Subcutaneous adipose tissue (tissue), 4 donors: Measurements from ENCODE around the gene BDH1. TPM values are rescaled to one million over a fixed set of nuclear protein-coding genes. Genes with fewer than 3 reads are reported as not detected.

Experiments used
- total RNA-seq, 4 donors: library from RNA; depleted of rRNA; stranded (reverse); fragments of >200 nt; gene quantifications; one replicate each; pipeline ENCODE4 v1.1.0, GENCODE V29; 2016
- TF ChIP-seq, protein P1 (sequence below): fragments of 450-650 bp; IDR thresholded peaks from one replicate; pipeline ENCODE4 v1.5.1; 2016; ENCODE audit warnings: low read depth, mild to moderate bottlenecking, control low read depth, antibody characterized with exemption, moderate library complexity

The BDH1 gene
- total RNA-seq, 4 donors from 2014 or later = 15.5 to 65.2 (median 20.9) TPM

DNA sequence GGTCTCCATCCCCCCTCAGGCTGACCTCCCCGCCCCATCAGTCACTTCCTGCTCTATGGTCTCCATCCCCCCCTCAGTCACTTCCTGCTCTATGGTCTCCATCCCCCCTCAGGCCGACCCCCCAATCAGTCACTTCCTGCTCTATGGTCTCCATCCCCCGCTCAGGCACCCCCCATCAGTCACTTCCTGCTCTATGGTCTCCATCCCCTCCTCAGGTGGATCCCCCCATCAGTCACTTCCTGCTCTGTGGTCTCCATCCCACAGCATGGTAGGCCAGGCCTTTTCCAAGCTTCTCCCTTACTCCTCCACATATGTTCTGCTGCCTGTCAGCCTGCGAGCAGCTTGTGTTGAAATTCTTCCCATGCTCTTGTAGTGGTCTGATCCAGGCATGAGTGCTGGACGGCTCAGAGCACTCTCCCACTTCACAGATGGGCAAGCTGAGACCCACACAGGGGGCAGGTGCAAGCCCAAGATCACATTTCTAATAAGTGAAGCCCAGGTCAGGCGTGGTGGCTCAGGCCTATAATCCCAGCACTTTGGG is 36.8 kb downstream of the BDH1 start:
- TF ChIP-seq, protein P1, sequence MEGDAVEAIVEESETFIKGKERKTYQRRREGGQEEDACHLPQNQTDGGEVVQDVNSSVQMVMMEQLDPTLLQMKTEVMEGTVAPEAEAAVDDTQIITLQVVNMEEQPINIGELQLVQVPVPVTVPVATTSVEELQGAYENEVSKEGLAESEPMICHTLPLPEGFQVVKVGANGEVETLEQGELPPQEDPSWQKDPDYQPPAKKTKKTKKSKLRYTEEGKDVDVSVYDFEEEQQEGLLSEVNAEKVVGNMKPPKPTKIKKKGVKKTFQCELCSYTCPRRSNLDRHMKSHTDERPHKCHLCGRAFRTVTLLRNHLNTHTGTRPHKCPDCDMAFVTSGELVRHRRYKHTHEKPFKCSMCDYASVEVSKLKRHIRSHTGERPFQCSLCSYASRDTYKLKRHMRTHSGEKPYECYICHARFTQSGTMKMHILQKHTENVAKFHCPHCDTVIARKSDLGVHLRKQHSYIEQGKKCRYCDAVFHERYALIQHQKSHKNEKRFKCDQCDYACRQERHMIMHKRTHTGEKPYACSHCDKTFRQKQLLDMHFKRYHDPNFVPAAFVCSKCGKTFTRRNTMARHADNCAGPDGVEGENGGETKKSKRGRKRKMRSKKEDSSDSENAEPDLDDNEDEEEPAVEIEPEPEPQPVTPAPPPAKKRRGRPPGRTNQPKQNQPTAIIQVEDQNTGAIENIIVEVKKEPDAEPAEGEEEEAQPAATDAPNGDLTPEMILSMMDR = no peak

DNA sequence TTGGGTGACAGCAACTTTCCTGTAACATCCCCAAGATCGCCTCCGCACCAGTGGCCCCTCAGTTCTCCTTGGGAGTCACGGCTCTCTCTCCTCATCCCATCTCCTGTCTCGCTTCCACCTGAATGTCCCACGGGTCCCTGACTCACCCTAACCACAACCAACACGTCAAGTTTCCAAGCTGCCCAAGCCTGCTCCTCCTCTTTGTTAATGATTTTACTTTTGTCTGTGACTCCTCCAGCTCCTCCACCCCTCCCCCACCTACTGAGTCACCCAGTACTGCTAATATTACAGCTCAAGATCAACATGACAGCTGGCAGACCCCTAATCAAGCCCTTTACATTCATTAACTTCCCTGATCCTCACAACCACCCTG is 39.3 kb downstream of the BDH1 start:
- TF ChIP-seq, protein P1 = no peak

DNA sequence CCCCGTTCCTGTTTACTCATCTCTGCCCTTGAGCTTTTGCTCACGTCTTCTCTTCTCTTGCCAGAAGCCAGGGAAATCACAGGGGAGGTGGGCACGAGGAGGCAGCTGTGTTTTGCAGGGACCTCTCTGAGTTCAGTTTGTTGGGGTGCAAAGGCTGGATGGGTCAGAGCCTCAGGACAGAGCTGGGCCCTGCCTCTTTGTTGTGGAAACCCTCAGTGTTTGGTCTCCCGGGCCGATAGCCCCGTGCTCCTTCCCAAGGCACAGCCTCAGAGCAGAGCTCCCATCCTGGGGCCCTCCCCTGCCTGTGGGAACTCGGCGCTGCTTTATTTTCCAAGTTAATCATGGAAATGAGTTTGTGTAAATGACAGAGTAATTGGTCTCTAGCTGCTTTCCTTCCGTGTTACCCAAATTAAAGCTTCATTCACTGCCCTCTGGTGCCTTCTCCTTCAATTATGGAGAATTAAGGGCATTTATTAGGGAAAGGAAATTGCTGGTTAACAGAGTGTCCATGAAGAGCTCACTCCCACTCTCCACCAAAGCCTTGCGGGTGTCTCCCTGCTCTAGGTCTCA is 40.9 kb downstream of the BDH1 start:
- TF ChIP-seq, protein P1 = no peak

DNA sequence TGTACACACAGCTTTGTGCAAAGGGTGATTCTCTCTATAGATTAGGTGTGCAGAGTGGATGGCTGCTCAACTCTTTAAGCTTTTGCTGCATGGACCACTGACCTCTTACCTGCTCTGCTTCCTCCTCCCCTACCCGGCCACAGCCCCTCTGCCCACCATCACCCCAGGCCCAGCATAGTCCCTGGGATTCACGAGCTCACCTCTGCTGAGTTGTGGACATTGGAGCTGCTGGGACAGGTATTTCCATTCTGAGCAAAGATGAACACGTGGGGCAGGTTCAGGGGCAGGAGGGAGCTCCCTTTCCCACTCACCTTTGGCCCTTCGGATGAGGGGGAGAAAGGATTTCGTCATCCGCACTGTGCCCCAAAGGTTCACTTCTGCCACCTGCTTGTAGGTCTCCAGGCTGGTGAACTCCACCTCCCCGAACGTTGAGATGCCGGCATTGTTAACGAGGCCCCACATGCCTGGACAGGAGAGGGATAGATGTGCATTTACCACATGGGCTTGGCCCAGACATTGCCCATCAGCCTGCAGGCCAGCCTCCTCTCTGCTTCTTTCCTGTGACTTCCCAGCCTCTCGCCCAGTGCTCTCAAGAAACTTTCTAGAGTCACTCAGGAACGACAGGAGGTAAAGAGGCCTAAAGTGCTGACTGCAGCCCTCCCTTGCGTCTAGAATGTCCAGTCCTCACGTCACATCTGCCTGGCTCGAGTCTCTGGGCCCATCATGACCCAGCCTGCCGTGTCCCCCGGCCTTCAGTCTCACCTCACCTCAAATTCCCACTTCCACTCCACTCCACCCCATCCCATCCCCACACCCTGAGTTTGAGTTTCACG is 41.6 kb downstream of the BDH1 start:
- TF ChIP-seq, protein P1 = no peak

DNA sequence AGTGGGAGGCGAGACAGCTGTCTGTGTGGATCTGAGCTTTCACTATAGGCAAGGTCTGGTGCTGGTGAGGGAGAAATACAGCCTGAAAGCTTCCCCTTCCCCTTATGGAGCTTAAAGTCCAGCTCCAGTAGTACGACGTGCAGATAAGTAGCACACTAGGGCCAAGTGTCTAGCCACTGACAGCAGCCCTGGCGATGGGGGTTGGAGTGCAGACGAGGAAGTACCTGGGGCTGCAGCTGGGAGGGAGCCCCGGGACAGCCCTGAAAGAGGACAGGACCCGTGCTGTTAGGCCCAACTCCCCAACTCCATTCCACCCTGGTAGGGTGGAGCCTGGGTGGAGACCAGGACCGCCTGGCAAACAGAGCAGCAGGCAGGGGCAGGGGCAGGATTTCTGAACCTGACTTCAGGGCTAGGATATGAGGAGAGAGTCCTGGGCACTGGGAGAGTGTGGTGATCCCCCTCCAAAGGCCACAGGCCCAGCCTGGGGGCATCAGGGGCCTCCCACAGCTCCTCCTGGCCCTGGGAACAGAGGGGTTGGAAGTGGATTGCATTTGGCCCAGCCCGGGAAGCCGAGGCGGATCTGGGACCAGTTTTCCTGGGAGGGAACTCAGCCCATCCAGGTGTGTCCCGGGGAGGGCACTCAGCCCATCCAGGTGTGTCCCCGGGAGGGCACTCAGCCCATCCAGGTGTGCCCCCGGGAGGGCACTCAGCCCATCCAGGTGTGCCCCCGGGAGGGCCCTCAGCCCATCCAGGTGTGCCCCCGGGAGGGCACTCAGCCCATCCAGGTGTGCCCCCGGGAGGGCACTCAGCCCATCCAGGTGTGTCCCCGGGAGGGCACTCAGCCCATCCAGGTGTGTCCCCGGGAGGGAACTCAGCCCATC is 42.8 kb downstream of the BDH1 start:
- TF ChIP-seq, protein P1 = no peak

DNA sequence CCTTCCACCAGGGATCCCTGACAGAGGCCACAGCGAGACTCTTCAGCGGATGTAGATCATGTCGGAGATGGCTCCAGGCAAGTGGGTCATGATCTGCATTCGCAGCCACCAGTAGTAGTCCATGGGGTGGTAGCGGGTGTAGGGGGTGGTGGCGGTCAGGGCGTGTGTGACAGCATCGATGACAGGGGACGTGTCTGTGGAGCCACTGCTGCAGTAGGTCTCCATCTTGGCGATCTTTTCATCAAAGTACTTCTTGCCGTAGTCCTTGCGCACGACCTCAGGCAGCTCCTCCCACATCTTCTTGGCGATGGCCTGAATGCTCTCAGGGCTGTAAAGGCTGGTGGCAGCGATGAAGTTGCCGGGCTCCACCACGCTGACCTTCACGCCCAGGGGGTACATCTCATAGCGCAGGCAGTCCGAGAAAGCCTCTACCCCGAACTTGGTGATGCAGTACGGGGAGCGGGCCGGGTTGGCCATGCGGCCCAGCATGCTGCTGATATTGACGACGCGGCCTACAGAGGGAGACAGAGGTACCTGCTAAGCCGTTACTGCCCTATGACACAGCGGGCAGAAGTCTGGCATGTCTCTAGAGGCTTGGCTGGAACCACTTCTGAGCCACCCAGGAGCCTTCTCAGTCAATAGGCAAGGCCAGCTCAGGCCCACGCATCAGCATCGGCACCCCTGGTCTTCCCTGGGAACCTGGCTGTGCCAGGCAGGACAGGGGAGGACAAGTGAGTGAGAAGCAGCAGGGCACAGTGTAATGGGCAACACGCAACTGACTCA is 43.7 kb downstream of the BDH1 start:
- TF ChIP-seq, protein P1 = no peak
